Coronary artery (tissue), 2 donors: Measurements from ENCODE around the gene PCDH9.

Source experiments
- DNase-seq: peaks from one replicate; pipeline ENCODE4 v3.0.0-alpha.2; 2017; ENCODE audit warnings: low spot score
- H3K27ac ChIP-seq, 2 donors: fragments of 200-600 bp; sonication (generic); one replicate each; pipeline ENCODE4 v1.5.1; 2016 to 2019
- H3K4me3 ChIP-seq: fragments of 200-600 bp; sonication (generic); 2 replicates; pipeline ENCODE4 v1.5.1; 2016; ENCODE audit warnings: mild to moderate bottlenecking, moderate library complexity
- CTCF ChIP-seq: fragments of 200-600 bp; sonication (generic); IDR thresholded peaks from one replicate; pipeline ENCODE4 v1.5.1; 2019; ENCODE audit warnings: antibody characterized with exemption

PCDH9 gene

GRCh38 chr13:67090856-67091255 lies 139.3 kb downstream of the PCDH9 start:
- DNase-seq, result no peak
- Histone ChIP-seq H3K27ac (no peak overlapping the region), H3K4me3 (no peak overlapping the region)
- no peak for TF ChIP-seq CTCF

GRCh38 chr13:67087527-67087926 lies 142.6 kb downstream of the PCDH9 start:
- DNase-seq, result no peak
- Histone ChIP-seq H3K4me3 (no peak overlapping the region), H3K27ac (no peak overlapping the region)
- TF ChIP-seq CTCF, result no peak

GRCh38 chr13:67086260-67086659 lies 143.9 kb downstream of the PCDH9 start:
- TF ChIP-seq CTCF, result no peak
- Histone ChIP-seq H3K4me3 (no peak overlapping the region), H3K27ac (no peak overlapping the region)
- no peak for DNase-seq

- no peak overlapping the region for H3K4me3 ChIP-seq
- H3K27ac ChIP-seq, result no peak overlapping the region
- no peak for TF ChIP-seq CTCF
- no peak for DNase-seq
These were observed 146.1 kb downstream of the PCDH9 start for GRCh38 chr13:67084066-67084465.

- Histone ChIP-seq H3K27ac (no peak overlapping the region), H3K4me3 (no peak overlapping the region)
- TF ChIP-seq CTCF, result no peak
- no peak for DNase-seq
These were observed 146.6 kb downstream of the PCDH9 start for GRCh38 chr13:67083519-67083918.

- TF ChIP-seq CTCF, result no peak
- no peak for DNase-seq
- no peak overlapping the region for H3K4me3 ChIP-seq
- no peak overlapping the region for H3K27ac ChIP-seq
These were observed 149.8 kb downstream of the PCDH9 start for GRCh38 chr13:67080351-67080750.

- no peak for TF ChIP-seq CTCF
- Histone ChIP-seq H3K4me3 (no peak overlapping the region), H3K27ac (no peak overlapping the region)
- no peak for DNase-seq
These were observed 152.1 kb downstream of the PCDH9 start for GRCh38 chr13:67078062-67078461.
